ENCODE data around the gene LEUTX.
"Not testable (repeated sequence)": the region's sequence is repeated elsewhere in the genome, so short reads cannot be mapped to it uniquely, and the experiment has no call there.

LEUTX gene

GRCh38 chr19:39778763-39779162 is at the start of gene LEUTX:
LEUTX (plus strand) TSS chr19:39778854; CDS start chr19:39778921, 67 bp downstream.
- DNase-seq, result no peak

- no peak for DNase-seq
Measured at GRCh38 chr19:39729594-39729993, 49.1 kb upstream of the LEUTX start.

- DNase-seq, result no peak
Measured at GRCh38 chr19:39731685-39732084, 47.0 kb upstream of the LEUTX start.

- no peak for DNase-seq
Measured at GRCh38 chr19:39733841-39734240, 44.8 kb upstream of the LEUTX start.

- no peak for DNase-seq
Measured at GRCh38 chr19:39735688-39736087, 43.0 kb upstream of the LEUTX start.

- DNase-seq, result no peak
Measured at GRCh38 chr19:39736088-39736487, 42.6 kb upstream of the LEUTX start.

GRCh38 chr19:39737351-39737750 is 41.3 kb upstream of the LEUTX start:
- DNase-seq, result no peak

- DNase-seq, result no peak
Measured at GRCh38 chr19:39737891-39738290, 40.8 kb upstream of the LEUTX start, which contains the start of gene CLC. CLC (minus strand) TSS chr19:39738029; CDS start chr19:39737952, 77 bp downstream.

- DNase-seq, result no peak
Measured at GRCh38 chr19:39738814-39739213, 39.8 kb upstream of the LEUTX start.

GRCh38 chr19:39740395-39740794 is 38.3 kb upstream of the LEUTX start:
- DNase-seq, result no peak

- DNase-seq, result no peak
Measured at GRCh38 chr19:39745643-39746042, 33.0 kb upstream of the LEUTX start.

- no peak for DNase-seq
Measured at GRCh38 chr19:39746836-39747529, 31.7 kb upstream of the LEUTX start.

GRCh38 chr19:39749981-39750380 is 28.7 kb upstream of the LEUTX start:
- no peak for DNase-seq

- no peak for DNase-seq
Measured at GRCh38 chr19:39752390-39752789, 26.3 kb upstream of the LEUTX start.

GRCh38 chr19:39752795-39753194 is 25.9 kb upstream of the LEUTX start:
- no peak for DNase-seq

GRCh38 chr19:39754544-39754943 is 24.1 kb upstream of the LEUTX start:
- no peak for DNase-seq

- DNase-seq, result no peak
Measured at GRCh38 chr19:39754971-39755370, 23.7 kb upstream of the LEUTX start.

- DNase-seq, result no peak
Measured at GRCh38 chr19:39759457-39760184, 19.0 kb upstream of the LEUTX start.

- DNase-seq, result not testable (repeated sequence)
Measured at GRCh38 chr19:39761851-39762250, 16.8 kb upstream of the LEUTX start.

GRCh38 chr19:39765091-39766076 is 13.3 kb upstream of the LEUTX start:
- peak; percentile 5 for DNase-seq

GRCh38 chr19:39768334-39768733 is 10.3 kb upstream of the LEUTX start:
- DNase-seq, result no peak

GRCh38 chr19:39768786-39769185 is 9.9 kb upstream of the LEUTX start:
- DNase-seq, result no peak

GRCh38 chr19:39780894-39781293 is 2.2 kb downstream of the LEUTX start:
- DNase-seq, result no peak

All from NCI-H2029 treated with DMSO at 0.1 percent for 48 hours (cell line).